HEK293T (cell line): ENCODE data around the gene STIM1.

Source experiments
- CTCF ChIA-PET: fragments of 350-600 bp; formaldehyde crosslinking; extraction: SDS; loops from one replicate; lab custom pipeline; 2021; ENCODE audit warnings: antibody characterized with exemption, inconsistent platforms; lab: Yijun Ruan, JAX
- POLR2A ChIA-PET: fragments of 350-600 bp; formaldehyde crosslinking; extraction: SDS; loops from one replicate; lab custom pipeline; 2020; ENCODE audit warnings: antibody characterized with exemption, inconsistent platforms; lab: Yijun Ruan, JAX
- DNase-seq: peaks from one replicate; pipeline ENCODE4 v3.0.0; 2012; ENCODE audit warnings: mixed read lengths; ENCODE audit errors: extremely low spot score
- ARNT ChIP-seq: fragments of 450-650 bp; IDR thresholded peaks from 2 replicates; pipeline ENCODE4 v1.6.1; 2017; ENCODE audit warnings: mild to moderate bottlenecking
- BHLHE40 ChIP-seq: fragments of 450-650 bp; IDR thresholded peaks from 2 replicates; pipeline ENCODE4 v1.6.1; 2016; ENCODE audit warnings: mild to moderate bottlenecking, moderate library complexity, borderline replicate concordance
- CTBP1 ChIP-seq: fragments of 450-650 bp; IDR thresholded peaks from 2 replicates; pipeline ENCODE4 v1.6.1; 2016; ENCODE audit warnings: borderline replicate concordance
- ELF4 ChIP-seq: fragments of 450-650 bp; IDR thresholded peaks from 2 replicates; pipeline ENCODE4 v1.6.1; 2017; ENCODE audit warnings: antibody characterized with exemption
- FOXA1 ChIP-seq: fragments of 450-650 bp; IDR thresholded peaks from 2 replicates; pipeline ENCODE4 v1.6.1; 2016; ENCODE audit warnings: mild to moderate bottlenecking
- FOXK2 ChIP-seq: fragments of 450-650 bp; IDR thresholded peaks from 2 replicates; pipeline ENCODE4 v1.6.1; 2016; ENCODE audit warnings: mild to moderate bottlenecking
- FOXM1 ChIP-seq: fragments of 450-650 bp; IDR thresholded peaks from 2 replicates; pipeline ENCODE4 v1.6.1; 2017; ENCODE audit warnings: mild to moderate bottlenecking, borderline replicate concordance
- HDGF ChIP-seq: fragments of 450-650 bp; IDR thresholded peaks from 2 replicates; pipeline ENCODE4 v1.6.1; 2017; ENCODE audit warnings: antibody characterized with exemption, borderline replicate concordance
- L3MBTL2 ChIP-seq: fragments of 450-650 bp; conservative IDR thresholded peaks from 2 replicates; pipeline ENCODE4 v1.6.1; 2016; ENCODE audit warnings: mild to moderate bottlenecking
- LEF1 ChIP-seq: fragments of 450-650 bp; IDR thresholded peaks from 2 replicates; pipeline ENCODE4 v1.6.1; 2017; ENCODE audit warnings: mild to moderate bottlenecking, borderline replicate concordance
- NFRKB ChIP-seq: fragments of 450-650 bp; IDR thresholded peaks from 2 replicates; pipeline ENCODE4 v1.6.1; 2016; ENCODE audit warnings: mild to moderate bottlenecking, moderate library complexity
- PKNOX1 ChIP-seq: fragments of 450-650 bp; IDR thresholded peaks from 2 replicates; pipeline ENCODE4 v1.6.1; 2016
- SP1 ChIP-seq: fragments of 450-650 bp; IDR thresholded peaks from 2 replicates; pipeline ENCODE4 v1.6.1; 2017
- SUZ12 ChIP-seq: fragments of 450-650 bp; IDR thresholded peaks from 2 replicates; pipeline ENCODE4 v1.6.1; 2016; ENCODE audit warnings: mild to moderate bottlenecking
- TARDBP ChIP-seq: fragments of 450-650 bp; IDR thresholded peaks from 2 replicates; pipeline ENCODE4 v1.6.1; 2016
- ZNF384 ChIP-seq: fragments of 450-650 bp; IDR thresholded peaks from 2 replicates; pipeline ENCODE4 v1.6.1; 2016

STIM1 gene

GRCh38 chr11:3942956-3943497 is 87.6 kb downstream of the STIM1 start:
- TF ChIP-seq L3MBTL2: no peak
- TF ChIP-seq SP1: no peak
- TF ChIP-seq ZNF384: no peak
- TF ChIP-seq FOXM1: no peak
- TF ChIP-seq PKNOX1: no peak
- ChIA-PET POLR2A (no interaction called here), CTCF (no interaction called here)
- DNase-seq: no peak

GRCh38 chr11:3944198-3944597 is 88.7 kb downstream of the STIM1 start:
- ChIA-PET CTCF (no interaction called here), POLR2A (no interaction called here)
- no peak for DNase-seq
- TF ChIP-seq SUZ12: no peak
- no peak for TF ChIP-seq L3MBTL2

- TF ChIP-seq CTBP1 (no peak), PKNOX1 (peak; percentile 27), LEF1 (no peak)
Measured at GRCh38 chr11:3946455-3947017, 91.1 kb downstream of the STIM1 start.

GRCh38 chr11:3947061-3947460 is 91.6 kb downstream of the STIM1 start:
- DNase-seq: no peak
- ChIA-PET CTCF (no interaction called here), POLR2A (no interaction called here)
- no peak for TF ChIP-seq ZNF384
- no peak for TF ChIP-seq SUZ12
- TF ChIP-seq L3MBTL2: no peak
- TF ChIP-seq TARDBP: no peak
- TF ChIP-seq LEF1: no peak
- TF ChIP-seq HDGF: no peak
- no peak for TF ChIP-seq BHLHE40
- no peak for TF ChIP-seq SP1
- TF ChIP-seq ARNT: no peak
- no peak for TF ChIP-seq PKNOX1
- TF ChIP-seq NFRKB: no peak
- no peak for TF ChIP-seq ELF4
- TF ChIP-seq FOXM1: no peak
- no peak for TF ChIP-seq FOXK2

More at GRCh38 chr11:3946455-3947017, 91.1 kb downstream of the STIM1 start:
- POLR2A ChIA-PET: no interaction called here
- DNase-seq: no peak
- CTCF ChIA-PET: no interaction called here

GRCh38 chr11:3949125-3949524 is 93.7 kb downstream of the STIM1 start:
- ChIA-PET CTCF (no interaction called here), POLR2A (no interaction called here)
- TF ChIP-seq FOXA1 (no peak), LEF1 (no peak), CTBP1 (no peak), L3MBTL2 (no peak), PKNOX1 (no peak), BHLHE40 (no peak), NFRKB (no peak), HDGF (no peak), TARDBP (no peak), ELF4 (no peak), SUZ12 (no peak), FOXK2 (no peak), SP1 (no peak), ARNT (no peak), ZNF384 (no peak), FOXM1 (no peak)
- no peak for DNase-seq

GRCh38 chr11:3950996-3951660 is 95.7 kb downstream of the STIM1 start:
- peak; percentile 16 for DNase-seq
- ChIA-PET CTCF (no interaction called here), POLR2A (no interaction called here)
- no peak for TF ChIP-seq SP1
- no peak for TF ChIP-seq BHLHE40
- TF ChIP-seq L3MBTL2: no peak
- no peak for TF ChIP-seq NFRKB
- TF ChIP-seq ZNF384: no peak
- no peak for TF ChIP-seq HDGF
- TF ChIP-seq SUZ12: no peak
- no peak for TF ChIP-seq PKNOX1
